Measurements from ENCODE around the gene COL13A1.

The COL13A1 gene

DNA sequence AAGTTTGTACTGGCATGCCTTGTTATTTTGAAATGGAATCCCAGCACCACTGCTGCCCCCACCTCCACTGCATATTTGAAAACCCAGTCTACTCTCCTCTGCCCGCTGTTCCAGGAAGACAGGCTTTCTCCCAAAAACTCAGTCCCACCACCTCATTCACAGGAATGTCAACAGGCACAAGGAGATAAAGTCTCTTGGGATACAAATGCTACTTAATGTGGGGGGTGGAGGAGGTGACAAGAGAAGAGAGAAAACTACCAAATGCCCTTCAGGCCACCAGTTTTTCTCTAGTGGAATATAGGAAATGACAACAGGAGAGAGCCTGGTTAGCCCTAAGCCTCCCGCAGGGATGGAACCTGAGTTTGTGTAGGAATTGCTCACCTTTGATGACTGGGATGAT is 1.0 kb upstream of the COL13A1 start:
- Histone ChIP-seq H3K9me2 (ENCODE audit: low read depth, low read length) (no peaks in the 10 kb centered on the region), H3K9ac (ENCODE audit: low read length) (no peak overlapping the region), H4K20me1 (ENCODE audit: insufficient read depth, low read length) (no peaks in the 10 kb centered on the region), H3K79me2 (ENCODE audit: insufficient read depth, low read length) (no peaks in the 10 kb centered on the region), H3K27me3 (ENCODE audit: insufficient read depth, low read length) (0 out of 2 replicates have a peak, but pooled peaks cover 4% of the 10 kb centered on the region), H3K27ac (ENCODE audit: low read depth, low read length, poor library complexity, severe bottlenecking) (no peak overlapping the region), H3K4me1 (ENCODE audit: insufficient read depth, low read length, severe bottlenecking) (no peaks in the 10 kb centered on the region), H3K36me3 (ENCODE audit: insufficient read depth, low read length) (no peaks in the 10 kb centered on the region), H3K4me2 (ENCODE audit: low read length) (no peak overlapping the region), H3F3A (ENCODE audit: insufficient read depth, low read length) (no peaks in the 10 kb centered on the region), H3K9me3 (ENCODE audit: low read length) (peaks cover under 1% of the 10 kb centered on the region; the same call in 1 of the 2 replicates), H3K4me3 (ENCODE audit: low read depth, low read length, poor library complexity, severe bottlenecking) (no peak overlapping the region), H2AFZ (ENCODE audit: low read length) (no peak overlapping the region)
- TF ChIP-seq, protein P1, sequence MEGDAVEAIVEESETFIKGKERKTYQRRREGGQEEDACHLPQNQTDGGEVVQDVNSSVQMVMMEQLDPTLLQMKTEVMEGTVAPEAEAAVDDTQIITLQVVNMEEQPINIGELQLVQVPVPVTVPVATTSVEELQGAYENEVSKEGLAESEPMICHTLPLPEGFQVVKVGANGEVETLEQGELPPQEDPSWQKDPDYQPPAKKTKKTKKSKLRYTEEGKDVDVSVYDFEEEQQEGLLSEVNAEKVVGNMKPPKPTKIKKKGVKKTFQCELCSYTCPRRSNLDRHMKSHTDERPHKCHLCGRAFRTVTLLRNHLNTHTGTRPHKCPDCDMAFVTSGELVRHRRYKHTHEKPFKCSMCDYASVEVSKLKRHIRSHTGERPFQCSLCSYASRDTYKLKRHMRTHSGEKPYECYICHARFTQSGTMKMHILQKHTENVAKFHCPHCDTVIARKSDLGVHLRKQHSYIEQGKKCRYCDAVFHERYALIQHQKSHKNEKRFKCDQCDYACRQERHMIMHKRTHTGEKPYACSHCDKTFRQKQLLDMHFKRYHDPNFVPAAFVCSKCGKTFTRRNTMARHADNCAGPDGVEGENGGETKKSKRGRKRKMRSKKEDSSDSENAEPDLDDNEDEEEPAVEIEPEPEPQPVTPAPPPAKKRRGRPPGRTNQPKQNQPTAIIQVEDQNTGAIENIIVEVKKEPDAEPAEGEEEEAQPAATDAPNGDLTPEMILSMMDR (IDR thresholded peaks at IDR 0.05; ENCODE audit: low read length) = no peak
- TF ChIP-seq EZH2 (IDR thresholded peaks at IDR 0.05; ENCODE audit: borderline replicate concordance, low read length) = no peak

DNA sequence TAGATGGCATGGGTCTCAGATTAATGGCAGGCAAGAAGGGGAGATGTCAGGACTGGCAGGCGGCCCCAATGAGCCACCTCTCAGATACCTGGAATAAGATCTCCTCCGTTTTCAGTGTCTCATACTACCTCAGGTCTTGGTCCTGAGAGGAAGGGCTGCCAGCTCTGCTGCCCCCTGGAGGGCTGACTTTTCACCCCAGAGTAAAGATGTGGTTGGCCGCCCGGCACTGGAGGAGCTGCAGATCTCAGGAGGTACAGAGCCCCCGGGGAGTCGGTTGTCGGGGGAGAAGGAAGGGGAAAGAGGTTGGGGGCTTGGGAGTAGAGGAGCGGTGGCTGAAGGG is 642 bp upstream of the COL13A1 start:
- no peaks in the 10 kb centered on the region for H4K20me1 ChIP-seq (ENCODE audit: insufficient read depth, low read length)
- H2AFZ ChIP-seq (ENCODE audit: low read length) = no peak overlapping the region
- H3K9ac ChIP-seq (ENCODE audit: low read length) = no peak overlapping the region
- no peaks in the 10 kb centered on the region for H3F3A ChIP-seq (ENCODE audit: insufficient read depth, low read length)
- H3K79me2 ChIP-seq (ENCODE audit: insufficient read depth, low read length) = no peaks in the 10 kb centered on the region
- H3K9me2 ChIP-seq (ENCODE audit: low read depth, low read length) = no peaks in the 10 kb centered on the region
- no peaks in the 10 kb centered on the region for H3K4me1 ChIP-seq (ENCODE audit: insufficient read depth, low read length, severe bottlenecking)
- no peaks in the 10 kb centered on the region for H3K36me3 ChIP-seq (ENCODE audit: insufficient read depth, low read length)
- TF ChIP-seq, protein P1 (IDR thresholded peaks at IDR 0.05; ENCODE audit: low read length) = peak; percentile 59
- no peak for TF ChIP-seq EZH2 (IDR thresholded peaks at IDR 0.05; ENCODE audit: borderline replicate concordance, low read length)
- no peak overlapping the region for H3K27ac ChIP-seq (ENCODE audit: low read depth, low read length, poor library complexity, severe bottlenecking)
- H3K4me2 ChIP-seq (ENCODE audit: low read length) = no peak overlapping the region
- H3K27me3 ChIP-seq (ENCODE audit: insufficient read depth, low read length) = 0 out of 2 replicates have a peak, but pooled peaks cover 4% of the 10 kb centered on the region
- H3K4me3 ChIP-seq (ENCODE audit: low read depth, low read length, poor library complexity, severe bottlenecking) = no peak overlapping the region
- H3K9me3 ChIP-seq (ENCODE audit: low read length) = no peaks in the 10 kb centered on the region

DNA sequence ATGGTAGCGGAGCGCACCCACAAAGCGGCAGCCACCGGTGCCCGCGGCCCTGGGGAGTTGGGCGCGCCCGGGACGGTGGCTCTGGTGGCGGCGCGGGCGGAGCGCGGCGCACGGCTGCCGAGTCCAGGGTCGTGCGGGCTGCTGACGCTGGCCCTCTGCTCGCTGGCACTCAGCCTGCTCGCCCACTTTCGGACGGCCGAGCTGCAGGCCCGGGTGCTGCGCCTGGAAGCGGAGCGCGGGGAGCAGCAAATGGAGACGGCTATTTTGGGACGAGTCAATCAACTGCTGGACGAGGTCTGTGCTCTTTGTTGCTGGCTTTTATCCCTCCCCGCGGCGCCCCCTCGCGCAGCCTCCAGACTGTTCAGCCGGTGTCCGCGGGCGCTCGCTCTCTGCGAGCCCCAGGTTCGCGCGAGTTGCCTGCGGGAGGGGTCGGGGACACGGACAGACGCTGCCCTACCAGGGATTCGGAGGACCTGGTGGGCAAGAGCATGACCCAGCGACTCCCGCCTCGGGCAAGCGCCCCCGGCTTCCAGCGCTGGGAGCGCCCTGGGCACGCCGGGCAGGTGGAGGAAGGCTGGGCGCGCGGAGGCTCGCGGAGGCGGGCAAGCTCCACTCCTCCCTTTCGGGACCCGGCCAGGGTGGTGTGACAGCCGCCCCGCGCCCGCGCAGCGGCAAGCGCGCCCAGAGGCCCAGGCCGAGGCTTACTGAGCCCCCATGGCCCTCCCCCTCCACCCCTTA is 887 bp downstream of the COL13A1 start:
- Histone ChIP-seq H3K4me1 (ENCODE audit: insufficient read depth, low read length, severe bottlenecking) (no peaks in the 10 kb centered on the region), H3K9me3 (ENCODE audit: low read length) (no peaks in the 10 kb centered on the region), H3F3A (ENCODE audit: insufficient read depth, low read length) (no peaks in the 10 kb centered on the region), H4K20me1 (ENCODE audit: insufficient read depth, low read length) (no peaks in the 10 kb centered on the region), H3K79me2 (ENCODE audit: insufficient read depth, low read length) (no peaks in the 10 kb centered on the region), H3K27me3 (ENCODE audit: insufficient read depth, low read length) (0 out of 2 replicates have a peak, but pooled peaks cover 4% of the 10 kb centered on the region), H3K36me3 (ENCODE audit: insufficient read depth, low read length) (no peaks in the 10 kb centered on the region), H2AFZ (ENCODE audit: low read length) (no peak overlapping the region), H3K4me2 (ENCODE audit: low read length) (no peak overlapping the region), H3K9ac (ENCODE audit: low read length) (no peak overlapping the region), H3K4me3 (ENCODE audit: low read depth, low read length, poor library complexity, severe bottlenecking) (no peak overlapping the region), H3K27ac (ENCODE audit: low read depth, low read length, poor library complexity, severe bottlenecking) (no peak overlapping the region), H3K9me2 (ENCODE audit: low read depth, low read length) (no peaks in the 10 kb centered on the region)
- no peak for TF ChIP-seq EZH2 (IDR thresholded peaks at IDR 0.05; ENCODE audit: borderline replicate concordance, low read length)
- TF ChIP-seq, protein P1 (IDR thresholded peaks at IDR 0.05; ENCODE audit: low read length) = no peak
